GM19463 (cell line): ENCODE data around the gene HTR5A.

Experiments
- ATAC-seq: cut with Tn5 transposase; IDR thresholded peaks from one replicate; pipeline ENCODE4 v1.9.1; 2021; ENCODE audit warnings: mild to moderate bottlenecking, moderate library complexity; ENCODE audit not compliant: unreplicated experiment

The HTR5A gene

DNA sequence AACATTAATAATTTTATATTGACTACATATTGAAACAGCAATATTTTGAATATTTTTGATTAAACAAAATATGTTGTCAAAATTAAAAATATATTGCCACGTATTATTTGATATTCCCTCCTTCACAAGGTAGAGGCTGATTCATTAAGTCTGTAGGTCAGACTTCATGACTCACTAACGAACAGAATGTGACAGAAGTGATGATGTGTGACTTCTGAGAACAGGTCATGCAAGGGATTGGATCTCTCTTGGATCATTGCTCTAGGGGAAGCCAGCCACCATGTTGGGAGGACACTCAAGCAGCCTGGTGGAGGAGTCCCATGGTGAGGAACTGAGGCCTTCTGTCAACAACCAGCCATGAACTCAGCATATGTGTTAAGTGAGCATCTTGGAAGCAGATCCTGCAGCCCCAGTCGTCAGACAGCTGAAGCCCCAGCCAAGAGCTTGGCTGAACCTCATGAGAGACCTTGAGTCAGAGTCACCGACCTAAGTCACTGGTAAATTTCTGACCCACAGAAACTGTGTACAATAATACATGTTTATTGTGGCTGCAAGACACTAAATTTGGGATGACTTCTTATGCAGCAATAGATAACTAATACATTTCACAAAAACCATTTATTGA is 66.6 kb downstream of the HTR5A start:
- ATAC-seq = no peak
